C4-2B (cell line): ENCODE results near the gene CRELD1.

Experiments used
- H3K27ac ChIP-seq: fragments of 450-650 bp; 2 replicates; pipeline ENCODE4 v1.5.1; 2017
- CTCF ChIP-seq: fragments of 450-650 bp; conservative IDR thresholded peaks from 2 replicates; pipeline ENCODE4 v1.5.1; 2017; ENCODE audit warnings: mild to moderate bottlenecking
- ZFX ChIP-seq: fragments of 450-650 bp; IDR thresholded peaks from 2 replicates; pipeline ENCODE4 v1.6.1; 2017

The CRELD1 gene

GRCh38 chr3:9955611-9956352 is 22.1 kb downstream of the CRELD1 start:
- no peak for TF ChIP-seq ZFX
- TF ChIP-seq CTCF = no peak
- peak overlapping the region; percentile 26; the same call in 1 of the 2 replicates for H3K27ac ChIP-seq

GRCh38 chr3:9957214-9957613 is 23.6 kb downstream of the CRELD1 start:
- TF ChIP-seq CTCF = no peak
- no peak overlapping the region for H3K27ac ChIP-seq

- TF ChIP-seq ZFX = no peak
- no peak for TF ChIP-seq CTCF
Measured at GRCh38 chr3:9965200-9965875, 31.7 kb downstream of the CRELD1 start.

GRCh38 chr3:9966841-9967240 is 33.2 kb downstream of the CRELD1 start:
- H3K27ac ChIP-seq = no peak overlapping the region
- TF ChIP-seq CTCF = no peak
- no peak for TF ChIP-seq ZFX

More at GRCh38 chr3:9965200-9965875, 31.7 kb downstream of the CRELD1 start:
- H3K27ac ChIP-seq = no peak overlapping the region

GRCh38 chr3:9969632-9970019 is 36.0 kb downstream of the CRELD1 start:
- TF ChIP-seq ZFX (no peak), CTCF (no peak)

GRCh38 chr3:9970020-9970652 is 36.5 kb downstream of the CRELD1 start:
- TF ChIP-seq CTCF (no peak), ZFX (no peak)
- H3K27ac ChIP-seq = peak overlapping the region; percentile 98

More at GRCh38 chr3:9969632-9970019, 36.0 kb downstream of the CRELD1 start:
- H3K27ac ChIP-seq = peak overlapping the region; percentile 98
